Thoracic aorta (tissue), 2 donors: Measurements from ENCODE around the gene ACTG1. TPM values are rescaled to one million over a fixed set of nuclear protein-coding genes. Genes with fewer than 3 reads are reported as not detected.

Source experiments
- ATAC-seq: fragments of 150-250 bp; one replicate; pipeline ENCODE4 v1.8.0; 2017; ENCODE audit warnings: low read depth; ENCODE audit not compliant: insufficient number of reproducible peaks, low FRiP score
- DNase-seq: peaks from one replicate; pipeline ENCODE4 v3.0.0-alpha.2; 2020; ENCODE audit warnings: low spot score
- H3K27ac ChIP-seq, 2 donors: fragments of 200-600 bp; sonication (generic); 1 replicate in 1 of 2; 2 replicates in 1 of 2; pipeline ENCODE4 v1.5.1; 2016; ENCODE audit warnings: mild to moderate bottlenecking in 2 of 2, moderate library complexity in 2 of 2
- H3K27me3 ChIP-seq: fragments of 200-600 bp; sonication (generic); replicated peaks from 2 replicates; pipeline ENCODE4 v1.6.0; 2016; ENCODE audit warnings: mild to moderate bottlenecking; ENCODE audit not compliant: insufficient read depth
- H3K36me3 ChIP-seq: fragments of 200-600 bp; sonication (generic); one replicate; pipeline ENCODE4 v1.5.1; 2016
- H3K4me1 ChIP-seq, 2 donors: fragments of 200-600 bp; sonication (generic); 1 replicate in 1 of 2; 2 replicates in 1 of 2; pipeline versions ENCODE4 v1.5.1 to v1.6.0; 2016; ENCODE audit warnings: low read depth in 2 of 2, mild to moderate bottlenecking in 1 of 2; ENCODE audit not compliant: control insufficient read depth in 1 of 2
- H3K4me3 ChIP-seq: fragments of 200-600 bp; sonication (generic); 2 replicates; pipeline ENCODE4 v1.5.1; 2016; ENCODE audit warnings: mild to moderate bottlenecking
- H3K9me3 ChIP-seq: fragments of 200-600 bp; sonication (generic); 2 replicates; pipeline ENCODE4 v1.5.1; 2016
- total RNA-seq, 2 donors: library from RNA; depleted of rRNA; stranded (reverse); fragments of >200 nt; gene quantifications; one replicate each; pipeline versions ENCODE4 v1.1.0 to v1.2.3, GENCODE V29; 2016
- TF ChIP-seq, protein P1 (sequence below): fragments of 200-600 bp; sonication (generic); IDR thresholded peaks from one replicate; pipeline ENCODE4 v1.5.1; 2019; ENCODE audit warnings: antibody characterized with exemption

ACTG1 gene
- total RNA-seq, 2 donors from 2014 or later = 4,421 to 4,935 TPM

DNA sequence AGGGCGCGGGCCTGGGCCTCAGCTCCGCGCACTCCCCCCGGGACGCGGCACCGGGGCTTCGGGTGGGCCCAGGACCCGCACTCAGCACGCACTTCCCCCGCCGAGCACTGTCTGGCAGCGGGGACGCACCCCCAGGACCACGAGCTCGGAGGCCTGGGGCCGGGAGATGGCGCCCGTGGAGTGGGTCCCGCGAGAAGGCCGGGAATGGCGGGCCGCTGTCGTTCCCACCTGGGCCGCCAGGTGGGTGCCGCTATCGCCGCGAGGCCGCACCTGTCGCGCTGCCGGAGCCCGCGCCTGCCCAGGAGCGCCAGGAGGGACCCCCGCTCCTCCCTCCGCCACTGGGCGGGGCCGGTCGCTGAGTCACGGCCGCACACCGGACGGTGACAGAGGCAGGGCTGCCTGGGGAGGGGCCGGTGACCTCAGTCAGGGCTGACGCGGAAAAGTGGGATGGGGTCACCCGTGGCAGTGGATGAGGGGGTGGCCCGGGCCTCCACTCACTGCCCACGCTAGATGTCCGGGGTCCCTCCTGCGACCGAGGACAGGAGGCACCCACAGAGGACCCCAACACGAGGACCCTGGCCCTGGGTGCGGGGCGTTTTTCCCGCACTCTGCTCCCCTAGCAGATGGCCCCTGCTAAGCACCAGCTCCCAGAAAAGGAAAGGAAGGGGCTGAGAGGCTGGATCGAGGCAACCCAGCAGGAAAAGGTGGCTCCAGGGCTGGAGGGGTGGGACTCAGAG is 6.9 kb upstream of the ACTG1 start:
- H3K27ac ChIP-seq = peak overlapping the region; percentile 99 to 100
- no peak for DNase-seq
- TF ChIP-seq, protein P1, sequence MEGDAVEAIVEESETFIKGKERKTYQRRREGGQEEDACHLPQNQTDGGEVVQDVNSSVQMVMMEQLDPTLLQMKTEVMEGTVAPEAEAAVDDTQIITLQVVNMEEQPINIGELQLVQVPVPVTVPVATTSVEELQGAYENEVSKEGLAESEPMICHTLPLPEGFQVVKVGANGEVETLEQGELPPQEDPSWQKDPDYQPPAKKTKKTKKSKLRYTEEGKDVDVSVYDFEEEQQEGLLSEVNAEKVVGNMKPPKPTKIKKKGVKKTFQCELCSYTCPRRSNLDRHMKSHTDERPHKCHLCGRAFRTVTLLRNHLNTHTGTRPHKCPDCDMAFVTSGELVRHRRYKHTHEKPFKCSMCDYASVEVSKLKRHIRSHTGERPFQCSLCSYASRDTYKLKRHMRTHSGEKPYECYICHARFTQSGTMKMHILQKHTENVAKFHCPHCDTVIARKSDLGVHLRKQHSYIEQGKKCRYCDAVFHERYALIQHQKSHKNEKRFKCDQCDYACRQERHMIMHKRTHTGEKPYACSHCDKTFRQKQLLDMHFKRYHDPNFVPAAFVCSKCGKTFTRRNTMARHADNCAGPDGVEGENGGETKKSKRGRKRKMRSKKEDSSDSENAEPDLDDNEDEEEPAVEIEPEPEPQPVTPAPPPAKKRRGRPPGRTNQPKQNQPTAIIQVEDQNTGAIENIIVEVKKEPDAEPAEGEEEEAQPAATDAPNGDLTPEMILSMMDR = peak; percentile 58

DNA sequence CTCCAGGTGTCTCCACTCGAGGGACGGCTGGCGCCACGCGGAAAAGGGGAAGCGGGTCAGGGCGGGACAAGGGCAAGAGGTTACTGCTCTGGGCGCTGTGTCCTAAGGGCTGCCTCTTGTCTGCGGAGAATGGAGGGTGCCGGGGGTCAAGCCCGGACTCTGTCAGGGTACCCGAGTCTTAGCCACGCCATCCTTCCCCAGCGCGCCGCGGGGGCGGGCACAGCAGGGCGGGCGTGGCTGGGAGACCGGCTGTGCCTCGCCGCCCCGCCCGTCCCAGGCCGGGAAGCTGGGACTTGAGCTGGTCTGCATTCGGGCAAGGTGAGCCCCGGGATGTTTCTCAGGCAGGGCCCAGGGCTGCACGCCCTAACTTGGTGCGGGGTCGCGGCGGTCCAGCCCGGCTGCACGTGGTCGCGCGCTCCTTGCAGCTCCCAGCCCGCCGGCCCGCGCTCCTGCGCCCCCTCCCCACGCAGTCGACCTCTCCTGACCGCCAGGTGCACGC is 6.2 kb upstream of the ACTG1 start:
- H3K4me1 ChIP-seq = peaks cover 41 to 58% of the 10 kb centered on the region in 2 donors
- H3K27ac ChIP-seq = peak overlapping the region; percentile 99 to 100
- no peaks in the 10 kb centered on the region for H3K27me3 ChIP-seq
- no peak for ATAC-seq
- H3K4me3 ChIP-seq = peak overlapping the region; percentile 99
- no peak for DNase-seq
- no peaks in the 10 kb centered on the region for H3K36me3 ChIP-seq
- TF ChIP-seq, protein P1 = no peak
- no peaks in the 10 kb centered on the region for H3K9me3 ChIP-seq

More for the DNA sequence above, 6.9 kb upstream of the ACTG1 start:
- H3K36me3 ChIP-seq = no peaks in the 10 kb centered on the region
- no peaks in the 10 kb centered on the region for H3K27me3 ChIP-seq
- H3K4me1 ChIP-seq = peaks cover 41 to 63% of the 10 kb centered on the region in 2 donors
- no peak for ATAC-seq
- no peaks in the 10 kb centered on the region for H3K9me3 ChIP-seq
- peak overlapping the region; percentile 99 for H3K4me3 ChIP-seq

DNA sequence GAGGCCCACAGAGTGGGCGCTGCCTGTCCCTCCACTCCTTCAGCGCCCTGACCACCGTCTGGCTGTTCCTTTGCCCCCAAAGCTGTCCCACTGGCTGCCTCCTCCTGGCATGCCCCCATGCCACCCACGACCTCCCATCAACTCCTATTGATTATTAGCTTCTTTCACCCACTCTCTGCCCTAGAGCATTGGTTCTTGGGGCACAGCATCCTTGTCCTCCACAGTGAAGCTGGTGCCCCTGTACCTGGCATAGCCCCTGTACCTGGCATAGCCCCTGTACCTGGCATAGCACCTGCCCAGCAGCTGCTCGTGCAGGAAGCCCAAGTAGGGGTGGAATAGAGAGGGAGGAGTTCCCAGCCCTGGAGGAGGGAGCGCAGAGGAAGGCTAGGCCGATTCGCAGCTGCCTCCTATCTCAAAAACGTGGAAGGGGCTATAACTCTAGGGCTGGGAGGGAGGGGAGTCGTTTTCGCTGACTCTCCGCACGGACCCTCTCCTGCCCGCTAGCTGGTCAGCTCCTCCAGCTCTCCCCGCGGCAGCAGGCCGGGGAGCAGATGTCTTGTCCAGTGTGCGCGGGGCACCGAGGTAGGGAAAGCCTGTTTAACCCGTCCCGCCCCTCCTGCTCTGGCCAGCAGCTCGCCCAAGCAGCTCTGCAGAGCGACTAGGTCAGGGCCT is 5.7 kb upstream of the ACTG1 start:
- H3K4me3 ChIP-seq = peak overlapping the region; percentile 99
- no peaks in the 10 kb centered on the region for H3K9me3 ChIP-seq
- H3K36me3 ChIP-seq = no peaks in the 10 kb centered on the region
- no peaks in the 10 kb centered on the region for H3K27me3 ChIP-seq
- ATAC-seq = no peak
- H3K4me1 ChIP-seq = peaks cover 36 to 52% of the 10 kb centered on the region in 2 donors
- TF ChIP-seq, protein P1 = no peak
- peak overlapping the region; percentile 99 to 100 for H3K27ac ChIP-seq
- no peak for DNase-seq

DNA sequence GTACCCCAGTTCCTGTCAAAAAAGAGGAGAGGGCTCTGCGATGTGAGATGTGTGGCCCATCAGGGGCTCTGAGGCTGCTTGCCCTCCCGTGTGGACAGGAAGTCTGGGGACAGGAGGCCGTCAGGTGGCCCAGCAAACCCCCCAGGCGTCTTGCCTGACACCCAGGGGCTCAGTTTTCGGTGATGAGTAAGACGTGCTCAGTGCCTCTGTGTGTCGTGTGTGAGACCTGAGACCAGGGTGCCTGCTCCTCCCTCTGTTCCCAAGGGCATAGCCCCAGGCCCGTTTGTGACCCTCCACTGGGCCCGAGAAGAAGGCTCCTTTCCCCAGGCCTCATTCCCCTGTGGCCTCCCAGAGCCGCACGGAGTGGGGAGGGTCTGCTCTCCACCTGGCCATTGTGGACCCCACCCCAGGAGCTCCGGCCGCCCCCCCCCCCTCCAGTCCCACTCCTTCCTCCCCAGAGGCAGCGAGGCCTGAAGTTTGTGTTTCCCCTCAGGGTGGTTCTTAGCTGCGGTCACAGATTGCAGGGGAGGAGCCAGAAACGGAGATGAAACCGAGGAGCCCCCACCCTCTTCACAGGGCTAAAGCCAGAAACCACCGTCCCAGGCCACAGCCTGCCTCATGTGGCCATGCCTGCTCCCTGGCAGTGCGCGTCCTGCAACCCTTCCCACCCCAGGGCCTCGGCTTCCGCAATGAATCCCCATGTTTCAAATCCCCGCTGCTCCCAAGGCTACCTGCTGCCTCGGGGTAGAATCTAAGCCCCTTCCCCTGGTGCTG is 4.9 kb upstream of the ACTG1 start:
- H3K9me3 ChIP-seq = no peaks in the 10 kb centered on the region
- no peaks in the 10 kb centered on the region for H3K27me3 ChIP-seq
- peak overlapping the region; percentile 99 to 100 for H3K27ac ChIP-seq
- peak overlapping the region; percentile 99 for H3K4me3 ChIP-seq
- DNase-seq = no peak
- H3K36me3 ChIP-seq = no peaks in the 10 kb centered on the region
- TF ChIP-seq, protein P1 = no peak
- no peak for ATAC-seq
- peaks cover 35 to 46% of the 10 kb centered on the region in 2 donors for H3K4me1 ChIP-seq

DNA sequence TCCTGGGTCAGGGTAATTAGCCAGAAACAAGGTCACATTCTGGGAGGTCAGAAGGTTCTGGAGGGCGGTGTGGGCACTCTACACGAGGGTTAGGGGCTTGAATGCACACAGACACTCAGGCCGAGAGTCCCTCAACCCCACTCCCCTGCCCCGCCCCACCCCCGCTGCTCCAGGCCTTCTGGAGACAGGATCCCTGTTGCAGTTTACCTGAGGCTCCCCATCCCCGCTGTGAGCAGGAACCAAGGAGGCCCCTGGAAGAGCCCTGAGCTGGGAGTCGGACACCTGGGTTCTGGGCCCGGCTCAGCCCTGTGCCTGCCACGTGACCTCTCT is 4.4 kb upstream of the ACTG1 start:
- no peak for ATAC-seq
- Histone ChIP-seq H3K4me3 (peak overlapping the region; percentile 99), H3K27ac (peak overlapping the region; percentile 99 to 100), H3K36me3 (peaks cover 3% of the 10 kb centered on the region), H3K9me3 (no peaks in the 10 kb centered on the region), H3K4me1 (peaks cover 35 to 46% of the 10 kb centered on the region in 2 donors), H3K27me3 (no peaks in the 10 kb centered on the region)
- TF ChIP-seq, protein P1 = no peak
- DNase-seq = no peak
